ENCODE results near the gene RNASE2.

The RNASE2 gene

GRCh38 chr14:20999591-20999990 lies 44.3 kb downstream of the RNASE2 start:
- TF ChIP-seq TAF1 (IDR thresholded peaks at IDR 0.05; ENCODE audit: borderline replicate concordance, insufficient read depth, low read length) (no peak), FOXP2 (optimal IDR thresholded peaks at IDR 0.05; ENCODE audit: borderline replicate concordance, extremely low read depth, extremely low read length, insufficient read depth) (no peak)

- TF ChIP-seq REST (IDR thresholded peaks at IDR 0.05; ENCODE audit: insufficient read depth in 1 of 2, low read depth in 2 of 2, low read length in 2 of 2) (no peak), TAF1 (IDR thresholded peaks at IDR 0.05; ENCODE audit: borderline replicate concordance, insufficient read depth, low read length) (no peak)
These were observed 45.9 kb downstream of the RNASE2 start for GRCh38 chr14:21001218-21001617.

- TF ChIP-seq SIN3A (IDR thresholded peaks at IDR 0.05; ENCODE audit: borderline replicate concordance, insufficient read depth, low read length) = no peak
- no peak for TF ChIP-seq FOXP2 (optimal IDR thresholded peaks at IDR 0.05; ENCODE audit: borderline replicate concordance, extremely low read depth, extremely low read length, insufficient read depth)
- TF ChIP-seq REST (IDR thresholded peaks at IDR 0.05; ENCODE audit: insufficient read depth in 1 of 2, low read depth in 2 of 2, low read length in 2 of 2) = no peak
- TF ChIP-seq POLR2AphosphoS5 (IDR thresholded peaks at IDR 0.05; ENCODE audit: low read depth, low read length) = no peak
- TF ChIP-seq TAF1 (IDR thresholded peaks at IDR 0.05; ENCODE audit: borderline replicate concordance, insufficient read depth, low read length) = no peak
These were observed 48.6 kb downstream of the RNASE2 start for GRCh38 chr14:21003788-21004346.

Data from PFSK-1 (cell line).